Neural cell (in vitro differentiated cells): ENCODE data around the gene LILRA1. TPM values are rescaled to one million over a fixed set of nuclear protein-coding genes. Genes with fewer than 3 reads are reported as not detected.
"Not testable (repeated sequence)": the region's sequence is repeated elsewhere in the genome, so short reads cannot be mapped to it uniquely, and the experiment has no call there.

ENCODE experiments used
- H2AFZ ChIP-seq: fragments of 200-600, 300-800 bp; sonication (generic), shearing (Covaris generic); 2 replicates; pipeline ENCODE4 v1.6.0; 2014; ENCODE audit warnings: low read depth, mild to moderate bottlenecking, antibody characterized with exemption, low read length, moderate library complexity
- H3F3A ChIP-seq: fragments of 200-600 bp; shearing (Covaris generic); 2 replicates; pipeline ENCODE4 v1.6.1; 2016; ENCODE audit warnings: mild to moderate bottlenecking, moderate library complexity, mixed read lengths, antibody characterized with exemption, low read length; ENCODE audit not compliant: insufficient read depth, poor library complexity, severe bottlenecking
- H3K27ac ChIP-seq: fragments of 200-600, 300-800 bp; sonication (generic), shearing (Covaris generic); 2 replicates; pipeline ENCODE4 v1.5.1; 2014; ENCODE audit warnings: mild to moderate bottlenecking, low read length, moderate library complexity
- H3K27me3 ChIP-seq: fragments of 300-800, 200-600 bp; sonication (generic), shearing (Covaris generic); 2 replicates; pipeline ENCODE4 v1.6.0; 2014; ENCODE audit warnings: mild to moderate bottlenecking, low read depth, low read length, moderate library complexity; ENCODE audit not compliant: insufficient read depth
- H3K36me3 ChIP-seq: fragments of 300-800, 200-600 bp; sonication (generic), shearing (Covaris generic); 2 replicates; pipeline ENCODE4 v1.5.1; 2014; ENCODE audit warnings: mild to moderate bottlenecking, antibody characterized with exemption, low read length, moderate library complexity; ENCODE audit not compliant: insufficient read depth
- H3K4me2 ChIP-seq: fragments of 300-800, 200-600 bp; sonication (generic), shearing (Covaris generic); 2 replicates; pipeline ENCODE4 v1.6.0; 2014; ENCODE audit warnings: mild to moderate bottlenecking, low read length
- H3K4me3 ChIP-seq: fragments of 300-800, 200-600 bp; sonication (generic), shearing (Covaris generic); 2 replicates; pipeline ENCODE4 v1.5.1; 2014; ENCODE audit warnings: mild to moderate bottlenecking, low read length, moderate library complexity
- H3K79me2 ChIP-seq: fragments of 200-600 bp; shearing (Covaris generic); replicated peaks from 2 replicates; pipeline ENCODE4 v1.6.0; 2014; ENCODE audit warnings: mild to moderate bottlenecking, low read length, moderate library complexity; ENCODE audit not compliant: insufficient read depth
- H3K9ac ChIP-seq: fragments of 300-800, 200-600 bp; sonication (generic), shearing (Covaris generic); 2 replicates; pipeline ENCODE4 v1.6.1; 2016; ENCODE audit warnings: mild to moderate bottlenecking, low read length, mixed read lengths
- H3K9me2 ChIP-seq: fragments of 200-600 bp; shearing (Covaris generic); 2 replicates; pipeline ENCODE4 v1.6.1; 2016; ENCODE audit warnings: mild to moderate bottlenecking, low read length, mixed read lengths; ENCODE audit not compliant: insufficient read depth
- H3K9me3 ChIP-seq: fragments of 200-600, 300-800 bp; sonication (generic), shearing (Covaris generic); 2 replicates; pipeline ENCODE4 v1.6.1; 2016; ENCODE audit warnings: mild to moderate bottlenecking, mixed run types, low read length, moderate library complexity, mixed read lengths
- H4K20me1 ChIP-seq: fragments of 200-600 bp; shearing (Covaris generic); 2 replicates; pipeline ENCODE4 v1.6.1; 2016; ENCODE audit warnings: mild to moderate bottlenecking, mixed run types; ENCODE audit not compliant: insufficient read depth
- CTCF ChIP-seq: fragments of 450-650 bp; IDR thresholded peaks from 2 replicates; pipeline ENCODE4 v1.5.1; 2014; ENCODE audit warnings: antibody characterized with exemption, mild to moderate bottlenecking, moderate library complexity; ENCODE audit not compliant: poor library complexity, severe bottlenecking
- EP300 ChIP-seq: fragments of 450-650 bp; conservative IDR thresholded peaks from 2 replicates; pipeline ENCODE4 v1.6.1; 2014; ENCODE audit warnings: antibody characterized with exemption, mild to moderate bottlenecking, moderate library complexity; ENCODE audit not compliant: poor library complexity, severe bottlenecking
- EZH2 ChIP-seq: fragments of 200-600, 300-800 bp; shearing (Covaris generic), sonication (generic); IDR thresholded peaks from 2 replicates; pipeline ENCODE4 v1.6.1; 2014; ENCODE audit warnings: antibody characterized with exemption, low read length, borderline replicate concordance, mild to moderate bottlenecking; ENCODE audit not compliant: insufficient read depth, poor library complexity, severe bottlenecking
- MXI1 ChIP-seq: fragments of 450-650 bp; conservative IDR thresholded peaks from 2 replicates; pipeline ENCODE4 v1.6.1; 2014; ENCODE audit warnings: antibody characterized with exemption, mild to moderate bottlenecking; ENCODE audit not compliant: poor library complexity, severe bottlenecking
- POLR2AphosphoS5 ChIP-seq: IDR thresholded peaks from 2 replicates; pipeline ENCODE4 v1.6.1; 2012
- RAD21 ChIP-seq: fragments of 450-650 bp; conservative IDR thresholded peaks from 2 replicates; pipeline ENCODE4 v1.6.1; 2014; ENCODE audit warnings: antibody characterized with exemption, mild to moderate bottlenecking, moderate library complexity
- SMC3 ChIP-seq: fragments of 450-650 bp; conservative IDR thresholded peaks from 2 replicates; pipeline ENCODE4 v1.6.1; 2014; ENCODE audit warnings: antibody characterized with exemption, mild to moderate bottlenecking, moderate library complexity; ENCODE audit not compliant: poor library complexity
- TAF1 ChIP-seq: IDR thresholded peaks from 2 replicates; pipeline ENCODE4 v1.6.1; 2012; ENCODE audit warnings: low read depth
- polyA plus RNA-seq: library from polyadenylated mRNA; depleted of rRNA; stranded (reverse); fragments of >200 nt; gene quantifications from 2 replicates; pipeline ENCODE4 v1.2.3, GENCODE V29; 2014
- TF ChIP-seq, protein P1 (sequence below): IDR thresholded peaks from 2 replicates; pipeline ENCODE4 v1.6.1; 2012; ENCODE audit warnings: borderline replicate concordance

Gene LILRA1
- polyA plus RNA-seq, 1 donor from 2014 or later: not detected

DNA sequence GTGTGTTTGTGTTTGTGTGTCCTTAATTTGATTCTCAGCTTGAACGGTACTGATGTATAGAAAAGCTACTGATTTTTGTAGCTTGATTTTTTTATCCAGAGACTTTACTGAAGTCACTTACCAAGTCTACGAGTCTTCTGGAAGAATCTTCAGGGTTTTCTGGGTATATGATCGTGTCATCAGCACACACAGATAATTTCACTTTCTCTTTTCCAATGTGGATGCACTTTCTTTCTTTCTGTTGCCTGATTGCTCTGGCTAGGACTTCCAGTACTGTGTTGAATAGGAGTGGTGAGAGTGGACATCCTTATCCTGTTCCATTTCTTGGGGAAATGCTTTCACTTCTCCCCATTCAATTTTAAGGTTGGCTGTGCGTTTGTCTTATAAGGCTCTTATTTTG is 29.0 kb downstream of the LILRA1 start:
- Histone ChIP-seq H3K79me2 (no peaks in the 10 kb centered on the region), H2AFZ (no peak overlapping the region), H3K4me3 (no peak overlapping the region), H3K4me2 (no peak overlapping the region), H3K9me3 (no peaks in the 10 kb centered on the region), H3K36me3 (no peaks in the 10 kb centered on the region), H3F3A (no peaks in the 10 kb centered on the region), H3K9ac (no peak overlapping the region), H3K27ac (no peak overlapping the region), H4K20me1 (no peaks in the 10 kb centered on the region), H3K9me2 (no peaks in the 10 kb centered on the region), H3K27me3 (no peaks in the 10 kb centered on the region)
- TF ChIP-seq RAD21: no peak
- no peak for TF ChIP-seq MXI1
- TF ChIP-seq TAF1: no peak
- TF ChIP-seq EZH2: no peak
- TF ChIP-seq, protein P1, sequence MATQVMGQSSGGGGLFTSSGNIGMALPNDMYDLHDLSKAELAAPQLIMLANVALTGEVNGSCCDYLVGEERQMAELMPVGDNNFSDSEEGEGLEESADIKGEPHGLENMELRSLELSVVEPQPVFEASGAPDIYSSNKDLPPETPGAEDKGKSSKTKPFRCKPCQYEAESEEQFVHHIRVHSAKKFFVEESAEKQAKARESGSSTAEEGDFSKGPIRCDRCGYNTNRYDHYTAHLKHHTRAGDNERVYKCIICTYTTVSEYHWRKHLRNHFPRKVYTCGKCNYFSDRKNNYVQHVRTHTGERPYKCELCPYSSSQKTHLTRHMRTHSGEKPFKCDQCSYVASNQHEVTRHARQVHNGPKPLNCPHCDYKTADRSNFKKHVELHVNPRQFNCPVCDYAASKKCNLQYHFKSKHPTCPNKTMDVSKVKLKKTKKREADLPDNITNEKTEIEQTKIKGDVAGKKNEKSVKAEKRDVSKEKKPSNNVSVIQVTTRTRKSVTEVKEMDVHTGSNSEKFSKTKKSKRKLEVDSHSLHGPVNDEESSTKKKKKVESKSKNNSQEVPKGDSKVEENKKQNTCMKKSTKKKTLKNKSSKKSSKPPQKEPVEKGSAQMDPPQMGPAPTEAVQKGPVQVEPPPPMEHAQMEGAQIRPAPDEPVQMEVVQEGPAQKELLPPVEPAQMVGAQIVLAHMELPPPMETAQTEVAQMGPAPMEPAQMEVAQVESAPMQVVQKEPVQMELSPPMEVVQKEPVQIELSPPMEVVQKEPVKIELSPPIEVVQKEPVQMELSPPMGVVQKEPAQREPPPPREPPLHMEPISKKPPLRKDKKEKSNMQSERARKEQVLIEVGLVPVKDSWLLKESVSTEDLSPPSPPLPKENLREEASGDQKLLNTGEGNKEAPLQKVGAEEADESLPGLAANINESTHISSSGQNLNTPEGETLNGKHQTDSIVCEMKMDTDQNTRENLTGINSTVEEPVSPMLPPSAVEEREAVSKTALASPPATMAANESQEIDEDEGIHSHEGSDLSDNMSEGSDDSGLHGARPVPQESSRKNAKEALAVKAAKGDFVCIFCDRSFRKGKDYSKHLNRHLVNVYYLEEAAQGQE: no peak
- no peak for TF ChIP-seq POLR2AphosphoS5
- no peak for TF ChIP-seq CTCF
- no peak for TF ChIP-seq SMC3
- TF ChIP-seq EP300: no peak

GRCh38 chr19:54624234-54624633 is 30.8 kb downstream of the LILRA1 start:
- H3F3A ChIP-seq: not testable (repeated sequence)

GRCh38 chr19:54624934-54625730 is 31.7 kb downstream of the LILRA1 start:
- not testable (repeated sequence) for H3F3A ChIP-seq, H3K27me3 ChIP-seq, H3K79me2 ChIP-seq, H3K4me3 ChIP-seq, H3K9me2 ChIP-seq, H2AFZ ChIP-seq, H3K9ac ChIP-seq, H3K9me3 ChIP-seq, H3K4me2 ChIP-seq, H3K27ac ChIP-seq, H4K20me1 ChIP-seq, H3K36me3 ChIP-seq

More at GRCh38 chr19:54624234-54624633, 30.8 kb downstream of the LILRA1 start:
- not testable (repeated sequence) for H2AFZ ChIP-seq, H3K79me2 ChIP-seq, H3K27me3 ChIP-seq, H4K20me1 ChIP-seq, H3K9me2 ChIP-seq, H3K9ac ChIP-seq, H3K27ac ChIP-seq, H3K4me2 ChIP-seq, H3K9me3 ChIP-seq, H3K36me3 ChIP-seq, H3K4me3 ChIP-seq
